Breast epithelium (tissue), 3 donors: Measurements from ENCODE around the gene TSHR.

Experiments used
- POLR2A ChIP-seq: fragments of 450-650 bp; IDR thresholded peaks from one replicate; pipeline ENCODE4 v1.6.1; 2016; ENCODE audit warnings: antibody characterized with exemption, mild to moderate bottlenecking, moderate library complexity
- TF ChIP-seq, protein P1 (sequence below), 3 donors: fragments of 450-650 bp; IDR thresholded peaks; one replicate each; pipeline ENCODE4 v1.5.1; 2016 to 2017; ENCODE audit warnings: antibody characterized with exemption in 3 of 3, mild to moderate bottlenecking in 3 of 3, moderate library complexity in 3 of 3

DNA sequence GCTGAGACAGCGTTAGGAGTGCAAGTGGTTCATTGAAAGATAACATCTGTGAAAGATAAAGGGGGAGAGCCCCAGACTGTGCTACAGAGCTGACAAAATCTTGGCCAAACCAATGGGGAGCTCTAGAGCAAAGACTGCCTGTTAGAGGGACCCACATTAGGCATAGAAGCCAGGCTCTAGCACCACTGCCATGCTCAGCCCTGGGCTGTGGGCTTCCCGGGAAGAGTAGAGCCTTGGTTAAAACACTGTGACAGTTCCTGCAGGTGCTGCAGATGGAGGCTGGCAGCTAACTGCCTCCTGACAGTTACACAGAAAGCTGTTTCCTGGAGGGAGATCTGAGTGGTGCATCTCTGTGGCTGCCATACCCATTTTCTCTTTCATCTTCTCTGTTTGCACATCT, 23.0 kb downstream of the TSHR start:
- TF ChIP-seq, protein P1, sequence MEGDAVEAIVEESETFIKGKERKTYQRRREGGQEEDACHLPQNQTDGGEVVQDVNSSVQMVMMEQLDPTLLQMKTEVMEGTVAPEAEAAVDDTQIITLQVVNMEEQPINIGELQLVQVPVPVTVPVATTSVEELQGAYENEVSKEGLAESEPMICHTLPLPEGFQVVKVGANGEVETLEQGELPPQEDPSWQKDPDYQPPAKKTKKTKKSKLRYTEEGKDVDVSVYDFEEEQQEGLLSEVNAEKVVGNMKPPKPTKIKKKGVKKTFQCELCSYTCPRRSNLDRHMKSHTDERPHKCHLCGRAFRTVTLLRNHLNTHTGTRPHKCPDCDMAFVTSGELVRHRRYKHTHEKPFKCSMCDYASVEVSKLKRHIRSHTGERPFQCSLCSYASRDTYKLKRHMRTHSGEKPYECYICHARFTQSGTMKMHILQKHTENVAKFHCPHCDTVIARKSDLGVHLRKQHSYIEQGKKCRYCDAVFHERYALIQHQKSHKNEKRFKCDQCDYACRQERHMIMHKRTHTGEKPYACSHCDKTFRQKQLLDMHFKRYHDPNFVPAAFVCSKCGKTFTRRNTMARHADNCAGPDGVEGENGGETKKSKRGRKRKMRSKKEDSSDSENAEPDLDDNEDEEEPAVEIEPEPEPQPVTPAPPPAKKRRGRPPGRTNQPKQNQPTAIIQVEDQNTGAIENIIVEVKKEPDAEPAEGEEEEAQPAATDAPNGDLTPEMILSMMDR (IDR thresholded peaks at IDR 0.05), result no peak
- no peak for TF ChIP-seq POLR2A
